RPMI8226 (cell line): ENCODE results near the gene TMC1.

ENCODE experiments used
- DNase-seq: peaks from one replicate; pipeline ENCODE4 v3.0.0-alpha.2; 2015

TMC1 gene

GRCh38 chr9:72576087-72576486 lies 54.7 kb downstream of the TMC1 start:
- DNase-seq: no peak

GRCh38 chr9:72577212-72577753 lies 55.9 kb downstream of the TMC1 start:
- no peak for DNase-seq

- DNase-seq: no peak
These were observed 57.8 kb downstream of the TMC1 start for GRCh38 chr9:72579190-72579589.

DNA sequence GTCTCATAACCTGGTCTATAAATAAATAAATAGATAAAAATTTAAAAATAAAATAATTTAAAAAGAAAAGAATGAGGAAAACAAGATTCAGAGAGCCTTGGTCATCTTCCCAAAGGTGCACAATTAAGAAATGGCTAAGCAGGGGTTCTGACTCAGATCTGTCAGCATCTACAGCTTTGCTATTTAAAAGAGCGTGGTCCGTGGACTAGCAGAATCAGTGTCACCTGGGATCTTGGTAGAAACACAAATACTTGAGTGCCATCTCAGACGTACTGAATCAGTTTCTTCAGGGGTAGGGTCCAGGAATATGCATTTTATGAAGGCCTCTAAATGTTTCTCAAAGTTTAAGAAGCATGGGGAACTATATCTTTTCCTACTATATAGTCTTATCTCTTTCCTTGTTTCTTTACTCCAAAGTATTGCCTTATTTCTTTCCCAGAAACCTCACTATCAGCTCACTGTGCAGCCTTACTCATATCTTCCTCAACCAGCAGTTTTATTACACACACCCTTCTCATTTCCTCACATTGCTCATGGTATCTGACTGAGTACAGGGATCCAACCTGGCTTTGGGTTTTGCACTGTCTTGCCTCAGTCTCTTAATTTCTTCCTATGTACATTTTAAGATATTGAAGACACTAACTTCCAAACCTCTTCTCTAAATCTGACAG lies 58.6 kb downstream of the TMC1 start:
- no peak for DNase-seq

GRCh38 chr9:72581694-72582093 lies 60.3 kb downstream of the TMC1 start:
- no peak for DNase-seq

DNA sequence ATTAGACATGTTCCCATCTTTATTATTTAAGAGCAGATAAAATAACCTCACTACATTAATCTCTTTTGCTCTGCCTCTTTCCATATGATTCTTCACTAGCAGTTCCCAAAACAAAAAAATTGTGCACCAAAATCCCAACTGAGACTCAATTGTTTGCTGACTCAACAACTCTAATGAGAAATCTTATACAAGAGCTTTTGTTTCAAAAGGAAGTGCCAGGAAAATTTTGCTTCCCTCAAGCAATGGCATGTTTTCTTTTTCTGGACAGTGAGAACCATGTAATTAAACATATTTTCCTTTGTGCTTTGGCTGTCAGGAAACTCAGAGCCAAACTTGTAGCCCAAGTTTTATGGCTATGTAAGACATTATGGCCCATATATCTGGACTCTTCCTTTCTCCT lies 62.0 kb downstream of the TMC1 start:
- no peak for DNase-seq

- no peak for DNase-seq
These were observed 65.2 kb downstream of the TMC1 start for GRCh38 chr9:72586388-72587130.

- DNase-seq: no peak
These were observed 66.9 kb downstream of the TMC1 start for GRCh38 chr9:72588336-72588735.

- DNase-seq: no peak
These were observed 68.5 kb downstream of the TMC1 start for GRCh38 chr9:72589667-72590521.

DNA sequence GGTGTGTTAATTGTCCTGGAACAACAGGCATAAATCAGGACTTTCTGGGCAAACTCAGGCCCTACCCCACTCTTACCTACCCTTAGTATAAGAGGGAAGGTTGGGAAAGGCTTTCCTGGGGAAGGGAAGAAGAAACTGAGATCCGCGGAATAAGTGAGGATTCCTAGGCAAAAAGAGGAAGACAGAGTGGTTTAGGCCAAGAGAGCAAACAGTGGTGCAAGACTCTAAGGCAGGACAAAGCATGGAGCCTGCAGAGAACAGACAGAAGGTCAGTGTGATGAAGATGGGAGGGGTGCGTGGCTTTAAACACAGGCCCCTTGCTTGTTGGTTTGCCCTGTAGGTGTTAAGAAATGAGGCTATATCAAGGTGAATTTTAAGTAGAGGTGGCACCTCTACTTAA lies 69.4 kb downstream of the TMC1 start:
- DNase-seq: no peak

- peak; percentile 46 for DNase-seq
These were observed 71.3 kb downstream of the TMC1 start for GRCh38 chr9:72592502-72593403.

- DNase-seq: no peak
These were observed 75.2 kb downstream of the TMC1 start for GRCh38 chr9:72596451-72597180.

GRCh38 chr9:72597181-72597517 lies 75.7 kb downstream of the TMC1 start:
- DNase-seq: no peak

GRCh38 chr9:72597601-72598000 lies 76.2 kb downstream of the TMC1 start:
- no peak for DNase-seq

GRCh38 chr9:72598639-72599038 lies 77.2 kb downstream of the TMC1 start:
- no peak for DNase-seq

GRCh38 chr9:72599874-72600534 lies 78.6 kb downstream of the TMC1 start:
- no peak for DNase-seq

DNA sequence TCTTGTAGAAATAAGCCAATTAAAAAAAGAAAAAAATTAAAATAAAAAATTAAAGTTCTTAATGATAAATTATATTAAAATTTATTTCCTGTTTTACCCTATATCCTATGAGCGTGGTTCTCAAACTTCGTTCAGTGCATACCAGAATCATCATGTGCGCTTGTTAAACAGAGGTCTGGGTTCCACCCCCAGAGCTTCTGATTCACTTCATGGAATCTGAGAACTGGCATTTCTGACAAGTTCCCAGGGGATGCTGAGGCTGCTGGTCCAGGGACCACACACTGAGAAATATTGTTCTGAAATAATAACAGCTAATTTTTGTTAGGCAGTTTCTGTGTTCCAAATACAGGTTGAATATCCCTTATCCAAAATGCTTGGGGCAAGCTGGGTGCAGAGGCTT lies 79.3 kb downstream of the TMC1 start:
- DNase-seq: no peak

GRCh38 chr9:72601615-72602014 lies 80.2 kb downstream of the TMC1 start:
- DNase-seq: no peak

DNA sequence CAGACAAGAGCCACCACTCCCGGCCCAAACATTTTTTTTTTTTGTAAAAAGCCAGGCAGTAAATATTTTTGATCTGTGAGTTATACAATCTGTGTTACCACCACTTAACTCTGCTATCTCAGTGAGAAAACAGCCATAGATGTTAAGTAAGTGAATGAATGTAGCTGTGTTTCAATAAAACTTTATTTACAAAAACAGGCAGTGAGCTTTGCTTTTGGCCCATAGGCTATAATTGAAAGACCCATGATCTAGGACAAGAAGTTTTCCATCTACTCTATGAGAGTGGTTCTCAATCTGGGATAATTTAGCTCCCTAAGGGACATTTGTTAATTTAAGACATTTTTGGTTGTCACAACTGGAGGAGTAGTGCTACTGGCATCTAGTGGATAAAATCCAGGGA lies 91.0 kb downstream of the TMC1 start:
- DNase-seq: no peak

DNA sequence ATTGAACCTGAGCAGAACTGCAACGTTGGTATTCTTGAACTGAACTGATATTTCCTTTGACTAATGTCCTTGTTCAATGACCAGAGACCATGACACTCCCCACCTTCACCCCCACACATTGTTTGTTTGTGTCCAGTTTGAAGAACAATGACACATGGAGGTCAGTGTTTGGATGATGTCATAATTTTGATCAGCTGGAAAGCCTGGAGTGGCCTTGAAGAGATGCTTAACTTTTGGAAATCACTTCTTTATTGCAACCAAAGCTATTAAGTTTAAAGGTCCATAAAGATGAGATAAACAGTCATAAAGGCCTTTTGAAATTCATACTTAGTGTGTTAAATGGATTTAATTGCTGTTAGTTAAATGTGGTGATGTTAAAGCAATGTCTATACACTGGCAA lies 92.7 kb downstream of the TMC1 start:
- no peak for DNase-seq

GRCh38 chr9:72615931-72616330 lies 94.5 kb downstream of the TMC1 start:
- no peak for DNase-seq
